HG03432 (cell line): Measurements from ENCODE around the gene RFTN2.
"Not testable (repeated sequence)": the region's sequence is repeated elsewhere in the genome, so short reads cannot be mapped to it uniquely, and the experiment has no call there.

ENCODE experiments used
- ATAC-seq: cut with Tn5 transposase; IDR thresholded peaks from one replicate; pipeline ENCODE4 v1.9.1; 2021; ENCODE audit warnings: mild to moderate bottlenecking, moderate library complexity; ENCODE audit not compliant: unreplicated experiment

Gene RFTN2

DNA sequence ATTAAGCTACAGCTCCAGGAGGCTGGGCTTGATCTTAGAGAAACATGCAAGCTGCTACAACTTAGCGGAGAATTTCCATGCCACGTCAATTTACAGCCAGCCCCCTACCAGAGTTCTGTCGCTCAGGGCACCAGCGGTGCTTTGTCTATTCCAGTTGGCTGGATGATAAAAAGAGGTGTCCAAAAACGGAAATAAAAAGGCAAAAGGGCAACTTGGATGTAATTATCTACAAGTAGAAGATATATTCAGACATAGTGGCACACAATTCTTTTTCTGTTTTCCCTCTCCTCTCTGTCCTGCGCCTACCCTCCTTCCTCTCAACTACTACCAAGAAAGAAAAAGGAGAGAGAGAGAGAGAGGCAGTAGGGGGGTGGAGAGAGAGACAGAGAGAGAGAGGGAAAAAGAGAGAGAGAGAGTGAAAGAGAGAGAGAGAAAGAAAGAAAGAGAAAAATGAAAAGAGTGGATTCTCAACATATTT is 363 bp upstream of the RFTN2 start:
- ATAC-seq, result no peak

DNA sequence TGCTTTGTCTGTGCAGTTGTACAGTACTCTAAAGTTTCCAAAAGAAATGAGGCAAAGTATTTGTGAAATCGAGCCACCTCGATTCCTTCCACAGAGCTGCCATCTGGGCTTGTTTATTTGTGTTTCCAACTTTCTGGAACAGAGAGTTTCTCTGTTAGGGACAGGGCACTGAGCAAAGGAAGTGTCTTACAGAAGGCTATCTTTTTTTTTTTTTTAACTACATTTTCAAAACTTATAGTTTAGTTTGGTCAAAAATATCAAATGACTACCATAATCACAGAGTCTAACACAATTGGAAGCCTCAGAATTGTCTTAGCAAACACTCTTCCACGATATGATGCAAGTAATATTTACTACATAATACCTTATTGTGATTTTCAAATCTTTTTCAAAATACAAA is 796 bp downstream of the RFTN2 start:
- ATAC-seq, result no peak

DNA sequence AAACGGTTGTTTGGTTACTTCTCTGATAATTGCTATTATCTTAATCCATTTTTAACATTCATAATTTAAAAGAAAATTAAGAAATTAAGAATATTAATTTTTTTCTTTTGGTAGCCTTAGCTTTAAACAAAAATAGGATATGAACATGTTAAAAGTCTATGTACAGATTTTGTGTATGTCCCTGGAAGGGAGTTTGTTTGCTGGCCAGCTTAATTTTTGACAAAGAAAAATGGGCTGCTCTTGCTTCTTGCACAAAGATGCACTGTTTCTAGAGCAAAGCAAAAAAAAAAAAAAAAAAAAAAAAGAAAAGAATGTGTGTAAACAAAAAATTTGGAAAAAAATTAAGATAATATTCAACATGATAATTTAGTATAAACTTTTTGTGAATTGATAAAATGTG is 1.3 kb downstream of the RFTN2 start:
- no peak for ATAC-seq

DNA sequence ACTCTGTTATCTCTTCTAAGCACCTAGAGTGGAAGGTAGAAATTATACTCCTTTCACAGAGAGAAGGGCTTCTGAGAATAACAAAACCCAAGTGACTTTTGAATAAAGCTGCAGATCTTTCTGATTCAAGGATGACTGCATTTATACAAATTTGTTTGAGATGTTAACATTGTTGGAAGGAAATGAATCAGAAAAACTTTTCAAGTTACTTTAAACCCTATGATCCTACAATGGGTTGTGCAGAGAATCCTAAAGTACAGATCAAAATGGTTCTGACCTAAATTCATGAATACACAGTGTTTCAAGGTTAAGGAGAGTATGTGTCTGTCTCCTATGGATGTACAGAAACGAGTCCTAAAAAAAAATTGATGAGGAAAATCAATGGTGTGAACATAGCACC is 1.8 kb downstream of the RFTN2 start:
- ATAC-seq, result no peak

DNA sequence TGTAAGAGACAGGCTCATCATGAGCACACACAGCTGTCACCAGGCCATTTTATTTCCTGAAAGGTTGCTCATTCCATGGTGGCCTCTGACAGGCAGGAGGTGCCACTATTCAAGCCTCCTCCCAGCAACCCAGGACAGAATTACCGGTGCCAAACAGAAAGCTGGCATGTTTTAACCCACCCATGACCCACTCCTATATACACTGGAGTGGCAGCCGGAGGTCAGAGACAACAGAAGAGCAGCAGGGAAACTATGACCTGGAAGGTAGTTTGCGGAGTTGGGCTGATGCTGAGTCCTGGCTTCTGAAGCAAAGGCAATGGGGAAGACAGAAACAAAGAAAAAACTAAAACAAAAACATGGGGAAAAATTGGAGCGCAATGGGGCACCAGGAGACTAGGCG is 2.3 kb downstream of the RFTN2 start:
- no peak for ATAC-seq

DNA sequence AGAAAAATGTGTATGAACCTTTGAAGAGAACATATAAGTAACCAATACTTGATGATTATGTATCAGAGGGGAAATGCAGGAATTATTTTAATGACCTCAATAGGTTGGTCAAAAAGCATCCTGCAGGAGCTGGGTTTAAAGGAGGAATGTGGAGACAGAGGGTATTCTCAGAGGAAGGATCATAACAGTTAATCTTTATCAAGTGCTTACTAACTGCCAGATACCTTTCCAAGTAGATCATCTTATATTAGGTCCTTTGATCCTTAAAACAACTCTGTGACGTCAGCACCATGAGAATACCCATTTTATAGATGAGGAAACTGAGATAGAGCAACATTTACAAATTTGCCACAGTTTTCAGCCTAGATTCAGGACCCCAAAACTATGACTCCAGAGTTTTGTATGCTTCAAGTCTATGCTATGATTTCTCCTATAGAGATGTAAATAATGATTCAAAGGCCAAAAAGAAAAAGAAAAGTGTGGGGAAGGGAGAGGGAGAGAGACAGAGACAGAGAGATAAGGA is 3.0 kb downstream of the RFTN2 start:
- ATAC-seq, result no peak

DNA sequence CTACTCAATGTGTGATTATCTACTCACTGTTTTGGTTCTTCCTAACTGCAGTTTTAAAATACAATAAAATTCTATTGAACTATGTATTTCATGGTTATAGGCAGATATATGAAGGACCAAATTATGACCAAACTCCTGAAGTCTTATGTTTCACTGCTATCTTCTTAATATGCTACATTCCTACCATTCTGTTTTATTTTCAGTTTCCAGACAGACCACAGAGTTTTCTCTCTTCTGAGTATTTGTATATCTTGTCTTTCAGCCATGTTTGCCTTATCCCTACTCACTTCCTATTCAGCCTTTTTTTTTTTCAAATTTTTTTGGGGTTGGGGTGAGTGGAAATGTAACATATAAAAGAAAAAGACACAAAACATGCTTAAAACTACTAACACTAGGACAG is 6.3 kb downstream of the RFTN2 start:
- ATAC-seq, result no peak

DNA sequence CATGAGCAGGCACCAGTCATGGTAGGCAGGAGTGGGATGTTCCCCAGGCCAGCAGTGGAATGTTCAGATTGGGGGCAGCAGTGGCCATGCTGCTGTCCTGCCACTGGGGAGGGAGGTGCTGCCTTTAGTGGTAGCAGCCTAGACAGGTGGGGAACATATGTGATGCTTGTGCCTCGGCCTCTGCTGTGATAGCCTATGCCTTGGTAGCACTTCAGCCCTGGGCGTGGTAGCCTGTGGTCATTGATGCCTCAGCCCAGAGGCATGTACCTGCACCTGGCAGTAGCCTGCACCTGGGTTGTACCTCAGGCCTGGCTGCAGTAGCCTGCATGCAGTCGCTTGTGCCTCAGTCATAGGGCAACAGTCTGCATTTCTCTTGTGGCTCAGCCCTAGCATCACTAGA is 7.1 kb downstream of the RFTN2 start:
- ATAC-seq, result no peak

DNA sequence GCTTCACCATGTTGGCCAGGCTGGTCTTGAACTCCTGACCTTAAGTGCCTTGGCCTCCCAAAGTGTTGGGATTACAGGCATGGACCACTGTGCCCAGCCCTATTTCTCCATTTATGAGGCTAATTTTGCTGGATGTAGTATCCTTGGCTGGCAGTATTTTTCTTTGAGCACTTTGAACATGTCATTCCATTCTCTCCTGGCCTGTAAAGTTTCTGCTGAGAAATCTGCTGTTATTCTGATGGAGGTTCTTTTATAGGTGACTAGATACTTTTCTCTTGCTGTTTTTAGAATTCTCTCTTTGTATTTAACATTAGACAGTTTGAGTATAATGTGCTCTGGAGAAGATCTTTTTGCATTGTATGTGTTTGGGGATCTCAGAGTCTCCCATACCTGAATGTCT is 9.1 kb downstream of the RFTN2 start:
- ATAC-seq, result no peak

DNA sequence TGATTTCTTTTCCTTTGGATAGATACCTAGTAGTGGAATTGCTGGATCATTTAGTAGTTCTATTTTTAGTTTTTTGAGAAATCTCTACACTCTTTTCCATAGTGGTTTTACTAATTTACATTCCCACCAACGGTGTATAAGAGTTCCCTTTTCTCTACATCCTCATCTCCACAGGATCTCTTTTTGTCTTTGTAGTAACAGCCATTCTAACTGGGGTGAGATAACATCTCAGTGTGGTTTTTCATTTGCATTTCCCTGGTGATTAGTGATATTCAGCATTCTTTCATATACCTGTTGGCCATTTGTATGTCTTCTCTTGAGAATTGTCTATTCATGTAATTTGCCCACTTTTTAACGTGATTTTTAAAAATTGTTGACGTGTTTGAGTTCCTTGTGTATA is 13.8 kb downstream of the RFTN2 start:
- no peak for ATAC-seq

DNA sequence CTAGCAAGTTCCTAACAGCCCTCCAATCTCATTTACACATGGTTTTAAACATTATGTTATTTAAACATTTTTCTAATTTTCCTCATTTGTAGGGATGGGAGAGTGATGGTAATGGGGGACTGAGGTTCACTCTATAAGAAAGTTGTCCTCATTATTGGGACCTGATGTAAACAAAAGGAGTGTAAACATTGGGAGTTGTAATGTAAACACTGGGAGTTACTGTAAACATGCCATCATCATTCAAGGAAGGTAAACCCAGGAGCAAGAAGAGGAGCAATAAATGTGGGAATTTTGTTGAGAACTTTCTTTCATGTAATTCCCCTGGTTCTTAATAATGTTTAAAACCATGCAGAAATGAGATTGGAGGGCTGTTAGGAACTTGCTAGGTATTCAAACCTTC is 17.8 kb downstream of the RFTN2 start:
- ATAC-seq, result no peak

DNA sequence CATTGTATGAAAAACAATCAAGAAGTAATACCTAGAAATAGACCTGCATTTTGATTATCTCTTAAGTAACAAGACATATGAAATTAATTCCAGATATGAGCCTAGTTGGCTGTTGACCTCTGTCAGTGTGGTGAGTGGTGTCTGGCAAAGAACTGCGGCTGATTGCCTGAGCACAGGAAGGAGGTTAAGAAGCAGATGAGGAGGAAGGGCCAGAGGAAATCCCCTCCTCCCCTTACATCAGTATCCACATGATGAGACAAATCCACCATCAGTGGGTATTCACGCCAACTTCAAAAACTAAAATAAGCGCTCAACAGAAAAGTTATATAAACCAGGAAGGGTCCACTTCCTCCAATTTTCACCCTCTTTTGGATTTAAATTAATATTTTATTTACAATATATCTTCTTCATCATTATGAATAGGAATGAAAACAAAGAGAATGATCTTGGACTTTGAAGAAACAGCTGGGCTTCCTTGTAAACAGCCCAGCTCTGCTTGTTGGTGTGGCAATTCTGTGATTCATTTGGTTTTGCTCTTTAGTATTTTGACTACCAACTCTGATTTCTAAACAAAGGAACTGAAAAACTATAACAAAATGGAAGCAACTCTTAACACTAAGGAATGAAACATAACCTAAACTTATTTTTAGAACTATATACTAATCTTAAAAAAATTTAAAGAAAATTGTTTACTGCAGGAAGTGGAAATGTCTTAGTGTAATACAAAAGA is 27.3 kb downstream of the RFTN2 start:
- ATAC-seq, result no peak

DNA sequence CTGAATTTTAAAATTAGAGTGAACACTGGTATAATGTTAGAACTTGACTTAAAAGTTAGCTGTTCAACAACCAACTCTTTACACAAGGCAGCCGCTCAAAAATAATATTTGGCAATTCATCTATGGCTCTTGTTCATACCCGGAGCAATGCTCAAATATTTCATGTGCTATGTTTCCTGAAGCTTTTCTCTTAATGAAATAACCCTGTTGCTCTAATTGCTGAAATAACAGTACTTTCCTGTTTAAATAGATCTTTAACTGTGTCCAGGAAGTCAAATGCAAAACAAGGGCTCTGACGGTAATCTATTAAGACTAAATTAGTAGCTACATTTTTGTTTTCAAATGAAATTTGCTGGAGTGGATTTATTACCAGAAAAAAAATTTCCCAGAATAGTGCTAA is 33.7 kb downstream of the RFTN2 start:
- ATAC-seq, result no peak

DNA sequence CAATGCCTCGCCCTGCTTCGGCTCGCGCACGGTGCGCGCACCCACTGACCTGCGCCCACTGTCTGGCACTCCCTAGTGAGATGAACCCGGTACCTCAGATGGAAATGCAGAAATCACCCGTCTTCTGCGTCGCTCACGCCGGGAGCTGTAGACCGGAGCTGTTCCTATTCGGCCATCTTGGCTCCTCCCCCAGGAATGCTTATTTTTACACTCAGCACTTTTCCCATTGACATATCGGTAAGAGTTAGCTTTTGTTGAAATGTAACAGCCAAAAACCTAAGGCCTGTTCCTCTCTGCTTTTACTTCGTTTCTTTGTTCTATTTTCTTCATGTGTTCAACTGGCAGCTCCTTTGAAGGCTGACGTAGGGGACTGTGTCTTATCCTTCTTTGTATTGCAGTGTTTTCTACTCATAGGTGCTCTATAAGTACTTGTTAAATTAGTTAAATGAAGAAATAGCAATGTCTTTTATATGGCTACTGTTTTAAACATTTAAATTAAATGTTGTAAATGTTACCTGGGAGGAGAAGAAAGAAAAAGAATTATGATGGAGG is 34.7 kb downstream of the RFTN2 start:
- not testable (repeated sequence) for ATAC-seq

DNA sequence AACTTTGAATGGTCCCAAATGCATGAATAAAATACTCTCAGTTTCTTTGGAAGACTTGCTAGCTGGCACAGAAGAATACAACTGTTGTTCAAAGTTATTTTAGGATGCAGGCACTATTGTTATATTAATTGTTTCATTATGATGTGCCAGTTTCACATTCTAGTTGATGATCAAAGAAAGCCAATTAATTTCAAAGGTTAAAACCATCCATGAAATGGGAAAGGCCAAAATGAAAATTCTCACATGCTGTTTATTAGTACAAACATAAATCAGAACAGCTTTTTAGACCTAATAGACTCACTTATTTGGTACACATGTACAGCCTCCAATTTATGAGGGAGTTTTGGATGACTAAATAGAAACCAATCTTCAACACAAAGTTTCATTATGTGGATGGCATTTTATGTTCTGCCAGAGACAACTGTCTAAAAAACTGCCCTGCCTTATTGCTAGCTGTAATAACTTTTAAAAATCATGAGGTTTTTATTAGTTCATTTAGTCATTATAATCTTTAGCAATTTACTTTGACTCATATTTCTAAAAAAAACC is 42.2 kb downstream of the RFTN2 start:
- no peak for ATAC-seq

DNA sequence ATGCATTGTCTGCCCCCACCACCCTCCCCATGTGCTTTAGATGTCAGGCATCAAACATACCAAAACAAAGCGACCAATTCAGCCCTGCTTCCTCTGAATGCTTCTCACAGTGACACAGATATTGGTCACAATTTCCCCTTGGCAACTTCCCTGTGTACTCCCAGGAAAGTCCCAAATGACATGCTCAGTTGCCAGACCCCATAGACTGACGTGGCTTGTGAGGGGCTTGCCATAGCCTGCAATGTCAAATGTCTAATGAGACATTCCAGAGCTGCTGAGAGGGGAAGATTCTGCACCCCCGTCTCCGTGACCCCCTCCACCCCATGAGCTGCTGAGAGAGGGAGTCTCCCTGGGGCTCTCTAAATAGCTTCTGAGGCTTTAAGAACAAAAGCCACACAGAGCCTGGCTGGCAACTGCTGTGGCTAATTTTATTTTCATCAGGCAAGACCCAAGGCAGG is 47.3 kb downstream of the RFTN2 start:
- ATAC-seq, result peak; percentile 75

DNA sequence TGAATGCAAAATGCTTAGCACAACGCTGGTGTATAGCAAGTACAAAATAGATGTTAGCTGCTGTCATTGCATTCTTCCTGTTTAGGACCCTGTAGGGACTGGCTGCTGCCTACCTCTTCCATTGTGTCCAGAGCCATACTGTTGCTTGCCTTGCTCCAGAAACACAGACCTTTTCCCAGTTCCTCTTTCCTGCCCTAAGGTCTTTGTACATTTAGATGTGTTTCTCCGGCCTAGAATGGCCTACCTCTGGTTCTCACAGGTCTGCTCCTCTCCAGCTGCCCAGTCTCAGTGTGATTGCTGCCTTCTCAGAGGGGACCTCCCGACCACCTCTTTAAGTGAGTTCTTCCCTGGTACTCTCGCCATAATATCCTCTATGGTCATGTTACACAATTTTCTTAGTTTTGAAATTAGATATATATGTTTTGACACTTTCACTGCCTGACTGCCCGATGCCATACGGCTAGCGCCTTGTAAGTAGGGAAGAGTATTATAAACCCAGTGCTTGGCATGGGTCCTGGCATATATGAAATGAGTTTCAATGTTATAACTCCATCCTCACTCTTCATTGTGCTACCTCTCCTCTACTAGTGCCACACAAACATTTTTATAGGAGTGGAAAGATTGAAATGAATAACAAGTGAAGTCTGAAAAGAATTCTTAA is 48.3 kb downstream of the RFTN2 start:
- ATAC-seq, result no peak

DNA sequence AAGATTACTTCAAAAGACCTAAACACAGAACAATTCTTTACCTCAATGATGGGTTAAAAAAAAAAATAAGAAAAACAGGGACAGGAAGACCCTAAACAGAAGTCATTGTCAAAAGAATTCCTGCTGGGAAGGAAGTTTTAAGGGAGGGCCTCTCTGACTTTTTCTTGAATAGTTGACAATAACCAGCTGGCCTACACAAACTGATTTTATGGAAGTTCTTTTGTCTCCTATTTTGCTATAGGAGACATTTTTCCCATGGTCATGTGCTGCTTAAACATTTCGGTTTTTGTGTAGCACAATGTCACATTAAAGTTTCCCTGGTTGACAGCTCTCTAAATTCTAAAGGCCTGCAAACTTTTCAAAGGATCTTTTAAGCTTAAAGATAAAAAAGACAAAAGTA is 55.3 kb downstream of the RFTN2 start:
- ATAC-seq, result no peak

DNA sequence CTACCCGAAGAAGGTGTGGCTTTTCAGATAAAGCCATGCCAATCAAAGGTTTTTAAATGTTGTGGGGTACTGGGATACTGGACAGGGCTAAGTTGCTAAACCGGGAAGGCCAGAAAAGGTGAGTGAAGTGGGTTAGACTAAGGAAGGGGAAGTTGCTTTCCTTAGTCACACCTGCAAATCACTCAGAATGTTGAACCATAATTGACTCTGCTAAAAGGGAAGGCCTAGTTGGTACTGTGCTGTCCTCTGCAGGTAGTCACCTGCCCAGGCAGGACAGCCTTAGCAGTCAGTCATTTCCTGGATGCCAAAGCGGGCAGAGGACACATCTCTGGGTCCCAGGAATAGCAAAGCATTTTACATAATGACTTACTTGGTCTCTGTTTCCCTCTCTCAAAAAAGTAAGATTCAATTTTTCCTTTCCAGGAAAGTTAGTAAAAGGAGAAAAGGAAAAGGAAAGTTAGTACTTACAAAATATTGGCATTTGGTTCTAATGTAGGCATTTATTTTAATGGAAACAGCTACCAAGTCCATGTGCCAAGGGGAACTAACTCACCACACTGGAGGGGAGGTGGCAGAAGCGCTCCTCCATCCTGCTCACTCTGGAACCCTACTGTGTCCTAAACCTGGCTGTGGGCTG is 60.3 kb downstream of the RFTN2 start:
- peak; percentile 43 for ATAC-seq

DNA sequence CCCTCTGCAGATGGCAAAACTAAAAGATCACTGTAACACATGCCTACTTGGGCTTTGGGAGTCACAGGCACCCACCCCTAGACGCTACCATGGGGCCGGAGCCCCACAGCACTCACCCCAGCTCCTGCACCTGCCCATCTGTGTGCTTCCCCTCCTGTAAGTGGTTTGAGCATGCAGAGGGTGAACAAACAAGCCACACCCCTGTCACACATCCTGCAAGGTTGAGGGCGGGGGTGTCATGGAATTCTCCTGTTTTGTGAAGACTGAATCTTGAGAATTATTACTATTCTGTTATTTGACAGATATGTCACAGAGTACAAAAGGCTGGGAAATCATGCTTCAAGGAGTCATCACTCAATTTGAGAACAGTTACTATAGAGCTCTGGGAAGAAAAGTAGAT is 60.9 kb downstream of the RFTN2 start:
- no peak for ATAC-seq

DNA sequence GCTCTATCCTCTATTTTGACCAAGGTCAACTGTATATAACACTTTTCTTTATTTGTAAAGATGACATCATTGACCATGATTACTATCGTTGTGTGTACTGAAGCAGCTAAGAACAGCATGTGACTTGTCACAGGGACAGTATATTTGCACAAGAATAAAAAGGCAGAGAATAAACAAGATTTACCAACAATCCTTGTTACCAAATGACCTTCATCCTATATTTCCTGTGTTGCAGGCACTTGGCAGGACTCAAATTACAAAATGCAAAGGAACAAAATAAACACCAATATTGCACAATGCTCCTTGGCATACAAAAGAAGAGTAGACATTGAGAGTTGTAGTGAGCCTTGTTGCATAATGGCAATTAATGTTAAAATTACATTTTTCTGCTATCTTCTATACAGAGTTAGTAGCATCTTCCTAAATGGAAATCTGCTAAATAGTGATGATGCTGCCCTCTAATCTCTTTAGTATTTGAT is 61.8 kb downstream of the RFTN2 start:
- ATAC-seq, result no peak
